Cortex of kidney (tissue), 1 donor: ENCODE data around the gene OSBPL9.
"Not testable (repeated sequence)": the region's sequence is repeated elsewhere in the genome, so short reads cannot be mapped to it uniquely, and the experiment has no call there.

Source experiments
- DNase-seq: peaks from one replicate; lab custom pipeline; 2025; lab: John Stamatoyannopoulos, UW

OSBPL9 gene

DNA sequence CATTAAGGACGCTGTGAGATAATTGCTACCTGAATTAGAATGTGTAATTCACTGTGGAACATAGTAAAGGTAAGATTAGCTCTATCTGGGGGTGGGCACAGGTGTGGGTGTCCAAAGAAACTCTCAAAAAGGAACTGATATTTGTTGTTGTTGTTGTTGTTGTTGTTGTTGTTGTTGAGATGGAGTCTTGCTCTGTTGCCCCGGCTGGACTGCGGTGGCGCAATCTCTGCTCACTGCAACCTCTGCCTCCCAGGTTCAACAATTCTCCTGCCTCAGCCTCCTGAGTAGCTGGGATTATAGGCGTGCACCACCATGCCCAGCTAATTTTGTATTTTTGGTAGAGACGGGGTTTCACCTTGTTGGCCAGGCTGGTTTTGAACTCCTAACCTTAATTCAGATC is 6.8 kb upstream of the OSBPL9 start:
- not testable (repeated sequence) for DNase-seq

- DNase-seq, result no peak
Measured at GRCh38 chr1:51610637-51611036, 6.3 kb upstream of the OSBPL9 start.

DNA sequence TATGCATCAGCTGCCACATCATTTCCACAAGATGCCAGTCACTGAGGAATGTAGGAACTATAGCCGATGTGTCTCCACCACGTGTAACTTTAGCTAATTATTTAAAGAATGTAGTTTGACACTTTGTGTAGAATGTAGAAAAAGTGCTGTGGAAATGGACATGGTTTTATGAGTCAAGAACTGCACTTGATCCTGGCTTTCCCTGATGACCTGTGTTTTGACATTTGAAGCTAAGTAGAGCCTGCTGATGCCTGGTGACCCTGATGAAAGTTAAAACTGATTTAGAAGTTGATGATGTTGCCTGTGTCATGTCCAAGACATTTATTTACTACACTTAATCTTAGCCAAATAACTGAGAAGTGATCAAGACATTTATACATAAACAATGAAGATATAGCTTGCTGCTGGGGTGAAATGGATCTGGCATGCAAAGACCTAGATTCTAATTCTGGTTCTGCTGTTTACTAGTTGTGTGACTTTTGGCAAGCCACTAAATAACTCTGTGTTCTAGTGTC is 4.4 kb upstream of the OSBPL9 start:
- DNase-seq, result no peak

DNA sequence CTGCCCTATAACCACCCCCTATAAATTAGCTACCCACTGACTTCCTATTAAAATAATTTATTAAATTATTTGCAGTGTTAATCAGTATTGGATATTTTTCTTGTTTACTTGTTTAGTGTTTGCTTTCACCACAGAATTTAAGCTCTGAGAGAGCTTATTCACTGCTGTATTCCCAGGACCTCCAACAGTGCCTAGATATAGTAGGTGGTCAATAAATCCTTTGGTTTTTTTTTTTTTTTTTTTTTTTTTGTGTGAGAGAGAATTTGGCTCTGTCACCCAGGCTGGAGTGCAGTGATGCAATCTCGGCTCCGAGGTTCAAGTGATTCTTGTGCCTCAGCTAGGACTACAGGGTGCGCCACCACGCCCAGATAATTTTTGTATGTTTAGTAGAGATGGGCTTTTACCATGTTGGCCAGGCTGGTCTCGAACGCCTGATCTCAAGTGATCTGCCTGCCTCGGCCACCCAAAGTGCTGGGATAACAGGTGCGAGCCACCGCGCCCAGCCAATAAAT is 1.1 kb upstream of the OSBPL9 start:
- no peak for DNase-seq

DNA sequence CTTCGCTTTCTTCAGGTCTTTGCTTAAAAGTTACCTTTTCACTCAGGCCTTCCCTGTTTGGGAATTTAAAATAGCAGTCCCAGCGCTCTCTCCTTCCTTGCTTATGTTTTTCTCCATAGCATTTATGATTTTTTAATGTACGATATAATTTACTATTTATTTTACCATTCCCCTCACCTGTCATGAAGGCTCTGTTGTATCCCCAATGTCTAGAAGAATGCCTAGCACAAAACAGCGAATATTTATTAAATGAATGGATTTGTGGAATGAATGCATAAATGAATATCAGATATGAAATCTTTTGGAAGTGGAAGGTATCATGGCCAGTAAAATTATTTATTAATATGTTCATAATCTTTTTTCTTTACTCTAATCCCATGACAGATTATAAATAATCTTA is 402 bp upstream of the OSBPL9 start:
- DNase-seq, result no peak

GRCh38 chr1:51618715-51619114 is 1.8 kb downstream of the OSBPL9 start:
- no peak for DNase-seq

- no peak for DNase-seq
Measured at GRCh38 chr1:51620470-51620869, 3.6 kb downstream of the OSBPL9 start.

GRCh38 chr1:51621161-51621560 is 4.3 kb downstream of the OSBPL9 start:
- DNase-seq, result no peak

GRCh38 chr1:51621841-51622454 is 5.1 kb downstream of the OSBPL9 start:
- DNase-seq, result no peak

- no peak for DNase-seq
Measured at GRCh38 chr1:51622455-51622913, 5.6 kb downstream of the OSBPL9 start.

DNA sequence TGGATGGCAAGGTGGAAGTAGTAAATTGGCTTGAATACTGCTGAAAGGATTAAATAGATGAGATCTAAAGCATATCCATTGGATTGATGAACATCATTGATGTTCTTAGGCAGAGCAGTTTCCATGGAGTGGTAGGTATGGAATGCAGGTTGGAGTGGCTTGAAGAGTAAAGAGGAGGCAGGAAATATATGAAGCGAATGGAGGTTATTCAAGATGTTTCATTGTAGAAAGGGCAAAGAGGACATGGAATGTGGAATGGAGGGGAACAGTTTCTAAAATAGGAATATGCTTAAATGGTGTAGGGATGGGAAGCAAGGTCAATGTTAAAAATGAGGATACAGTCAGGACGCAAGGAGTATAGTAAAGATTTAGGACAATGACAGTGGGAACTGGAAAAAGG is 6.1 kb downstream of the OSBPL9 start:
- DNase-seq, result no peak

- DNase-seq, result no peak
Measured at GRCh38 chr1:51623450-51623849, 6.6 kb downstream of the OSBPL9 start.

- no peak for DNase-seq
Measured at GRCh38 chr1:51624855-51625254, 8.0 kb downstream of the OSBPL9 start.

- DNase-seq, result no peak
Measured at GRCh38 chr1:51627672-51628071, 10.8 kb downstream of the OSBPL9 start.

DNA sequence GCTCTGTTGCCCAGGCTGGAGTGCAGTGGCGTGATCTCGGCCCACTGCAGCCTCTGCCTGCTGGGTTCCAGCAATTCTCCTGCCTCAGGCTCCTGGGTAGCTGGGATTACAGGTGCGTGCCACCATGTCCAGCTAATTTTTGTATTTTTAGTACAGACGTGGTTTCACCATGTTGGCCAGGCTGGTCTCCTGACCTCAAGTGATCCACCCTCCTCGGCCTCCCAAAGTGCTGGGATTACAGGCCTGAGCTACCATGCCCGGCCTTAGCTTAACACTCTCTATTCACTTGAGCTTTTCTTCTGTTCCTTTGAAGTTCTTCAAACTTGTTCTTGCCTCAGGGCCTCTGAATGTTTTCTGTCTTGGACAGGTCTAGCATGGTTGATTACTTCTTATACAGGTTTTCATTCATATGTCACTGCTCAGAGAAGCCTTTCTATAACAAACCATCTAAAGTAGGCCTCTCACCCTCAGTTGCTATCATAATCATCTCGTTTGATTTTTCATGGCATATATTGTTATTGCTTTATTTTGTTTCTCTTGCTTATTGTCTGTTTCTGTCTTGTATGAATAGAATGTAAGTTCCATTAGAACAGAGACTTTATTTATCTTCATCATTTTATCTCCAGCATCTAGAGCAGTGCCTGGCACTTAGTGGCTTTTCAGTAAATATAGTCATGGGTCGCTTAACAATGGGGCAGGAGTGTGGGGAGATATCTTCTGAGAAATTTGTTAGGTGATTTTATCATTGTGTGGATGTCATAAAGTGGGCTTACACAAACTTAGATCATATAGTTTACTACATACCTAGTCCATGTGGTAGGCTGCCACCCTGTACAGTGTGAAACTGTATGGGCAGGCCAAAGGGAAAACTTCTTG is 12.1 kb downstream of the OSBPL9 start:
- DNase-seq, result no peak

- DNase-seq, result no peak
Measured at GRCh38 chr1:51629918-51630317, 13.0 kb downstream of the OSBPL9 start.

DNA sequence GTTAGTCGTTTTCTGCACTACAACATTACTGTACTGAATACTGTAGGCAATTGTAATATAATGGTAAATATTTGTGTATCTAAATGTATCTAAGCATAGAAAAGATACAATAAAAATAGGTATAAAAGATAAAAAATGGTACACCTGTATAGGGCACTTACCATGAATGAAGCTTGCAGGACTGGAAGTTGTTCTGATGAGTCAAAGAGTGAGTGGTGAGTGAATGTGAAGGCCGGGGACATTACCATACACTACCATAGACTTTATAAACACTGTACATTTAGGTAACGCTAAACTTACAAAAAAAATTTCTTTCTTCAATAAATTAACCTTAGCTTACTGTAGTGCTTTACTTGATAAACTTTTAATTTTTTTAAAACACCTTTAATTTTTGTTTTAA is 13.5 kb downstream of the OSBPL9 start:
- DNase-seq, result no peak

- DNase-seq, result no peak
Measured at GRCh38 chr1:51630922-51631321, 14.0 kb downstream of the OSBPL9 start.

DNA sequence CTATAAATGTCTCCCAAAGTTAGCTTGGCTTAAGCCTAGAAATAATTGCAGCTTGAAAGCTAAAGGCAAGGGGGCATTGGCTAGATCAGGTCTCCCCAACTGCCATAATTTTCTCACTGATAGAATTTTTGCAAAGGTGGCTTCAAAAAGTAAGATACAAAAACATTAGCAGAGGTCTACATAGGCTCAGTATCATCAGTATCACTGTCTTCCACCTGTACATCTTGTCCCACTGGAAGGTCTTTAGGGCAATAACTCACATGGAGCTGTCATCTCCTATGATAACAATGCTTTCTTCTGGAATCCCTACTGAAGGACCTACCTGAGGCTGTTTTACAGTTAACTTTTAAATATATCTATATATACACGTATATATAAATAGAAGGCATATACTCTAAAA is 14.9 kb downstream of the OSBPL9 start:
- no peak for DNase-seq

DNA sequence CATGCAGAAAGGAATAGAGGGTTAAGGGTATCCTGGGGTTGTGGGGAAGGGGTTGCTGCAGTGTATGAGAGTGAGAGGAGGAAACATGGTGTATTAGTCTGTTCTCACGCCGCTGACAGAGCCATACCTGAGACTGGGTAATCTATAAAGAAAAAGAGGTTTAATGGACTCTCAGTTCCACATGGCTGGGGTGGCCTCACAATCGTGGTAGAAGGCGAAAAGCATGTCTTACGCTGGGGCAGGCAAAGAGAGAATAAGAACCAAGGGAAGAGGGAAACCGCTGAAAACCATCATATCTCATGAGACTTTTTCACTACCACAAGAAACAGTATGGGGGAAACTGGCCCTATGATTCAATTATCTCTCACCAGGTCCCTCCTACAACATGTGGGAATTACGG is 17.7 kb downstream of the OSBPL9 start:
- DNase-seq, result no peak

DNA sequence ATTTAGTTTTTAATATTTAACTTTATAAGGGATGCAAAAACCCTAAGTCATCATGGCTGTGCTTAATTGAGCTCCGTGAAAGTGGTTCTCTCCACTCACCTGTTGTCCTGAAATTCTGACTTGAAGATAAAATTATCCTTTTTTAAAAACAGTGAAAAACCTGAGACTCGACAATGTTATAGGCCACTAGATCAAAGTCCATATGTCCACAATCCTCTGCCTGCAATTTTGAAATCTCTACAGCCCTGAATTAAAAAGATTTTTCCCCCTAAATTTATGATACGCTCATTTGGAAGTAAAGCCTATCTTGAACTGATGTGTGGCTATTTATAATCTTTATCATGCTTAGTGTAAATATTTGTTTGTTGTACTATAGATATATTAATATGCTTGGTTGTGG is 18.7 kb downstream of the OSBPL9 start:
- DNase-seq, result no peak

DNA sequence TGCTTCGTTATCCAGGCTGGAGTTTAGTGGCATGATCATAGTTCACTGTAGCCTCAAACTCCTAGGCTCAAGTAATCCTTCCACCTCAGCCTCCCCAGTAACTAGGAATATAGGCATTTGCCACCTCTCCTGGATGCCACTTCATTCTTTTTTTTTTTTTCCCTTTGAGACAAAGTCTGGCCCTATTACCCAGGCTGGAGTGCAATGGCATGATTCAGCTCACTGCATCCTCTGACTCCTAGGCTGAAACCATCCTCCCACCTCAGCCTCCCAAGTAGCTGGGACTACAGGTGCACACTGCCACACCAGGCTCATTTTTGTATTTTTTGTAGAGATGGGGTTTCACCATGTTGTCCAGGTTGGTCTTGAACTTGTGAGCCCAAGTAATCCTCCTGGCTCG is 19.3 kb downstream of the OSBPL9 start:
- DNase-seq, result no peak
